SH-SY5Y (cell line): ENCODE measurements around the gene PLK5.

ENCODE experiments used
- GATA2 ChIP-seq: IDR thresholded peaks from 2 replicates; pipeline ENCODE4 v1.6.1; 2011; ENCODE audit warnings: mild to moderate bottlenecking, low read depth, low read length
- GATA3 ChIP-seq: IDR thresholded peaks from 2 replicates; pipeline ENCODE4 v1.6.1; 2011; ENCODE audit warnings: low read depth, mild to moderate bottlenecking, low read length, moderate library complexity

DNA sequence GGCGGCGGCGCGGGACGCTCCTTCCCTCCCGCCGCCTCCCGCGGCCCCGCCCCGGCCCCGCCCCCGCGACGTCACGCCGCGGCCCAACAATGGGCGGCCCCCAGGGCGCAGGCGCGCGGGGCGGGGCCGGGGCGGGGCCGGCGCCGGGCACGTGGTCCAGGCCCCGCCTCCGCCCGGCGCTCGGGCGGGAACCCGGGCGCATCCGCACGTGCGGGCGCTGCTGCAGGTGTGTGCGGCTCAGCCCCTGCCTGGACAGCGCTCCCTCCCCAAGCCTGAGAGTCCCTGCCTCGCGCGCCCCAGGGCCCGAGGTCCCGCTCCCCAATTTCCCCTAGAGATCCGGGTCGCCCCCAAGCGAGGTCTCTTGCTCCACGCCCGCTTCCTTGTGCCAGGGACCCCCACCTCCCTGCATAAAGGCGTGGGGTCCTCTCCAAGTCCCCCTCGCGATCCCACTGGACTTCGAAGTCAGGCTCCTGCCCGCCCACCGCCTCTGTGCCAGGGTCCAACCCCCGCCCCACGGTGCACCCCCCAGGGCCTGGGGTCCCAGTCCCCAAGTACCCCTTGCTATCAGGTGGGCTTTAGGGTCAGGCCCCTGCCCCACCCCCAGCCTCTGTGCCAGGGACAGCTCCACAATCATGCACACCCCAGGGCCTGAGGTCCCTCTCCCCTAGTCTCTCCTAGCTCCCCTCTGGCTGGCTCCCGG is 44.6 kb downstream of the PLK5 start, which contains the start of gene MEX3D:
- TF ChIP-seq GATA3 (no peak), GATA2 (no peak)
